Measurements from ENCODE around the gene OAS1.

OAS1 gene

GRCh38 chr12:112900298-112901145, 6.2 kb upstream of the OAS1 start:
- no peaks in the 10 kb centered on the region for H3K36me3 ChIP-seq (ENCODE audit: control insufficient read depth, insufficient read depth, low read length)
- peak; percentile 84 for TF ChIP-seq CTCF (IDR thresholded peaks at IDR 0.05; ENCODE audit: insufficient read depth, low read length, poor library complexity, severe bottlenecking)
- peak; percentile 29 for DNase-seq (ENCODE audit: extremely low read depth, insufficient read length)
- no peak overlapping the region for H3K4me3 ChIP-seq (replicated peaks; ENCODE audit: low read depth, low read length)
- H3K27me3 ChIP-seq (replicated peaks; ENCODE audit: control insufficient read depth, insufficient read depth, low read length) = no peaks in the 10 kb centered on the region; the same call in 1 of the 2 replicates

GRCh38 chr12:112901271-112901670, 5.5 kb upstream of the OAS1 start:
- no peak overlapping the region for H3K4me3 ChIP-seq (replicated peaks; ENCODE audit: low read depth, low read length)
- H3K36me3 ChIP-seq (ENCODE audit: control insufficient read depth, insufficient read depth, low read length) = no peaks in the 10 kb centered on the region
- no peak for TF ChIP-seq CTCF (IDR thresholded peaks at IDR 0.05; ENCODE audit: insufficient read depth, low read length, poor library complexity, severe bottlenecking)
- DNase-seq (ENCODE audit: extremely low read depth, insufficient read length) = no peak
- no peaks in the 10 kb centered on the region; the same call in 1 of the 2 replicates for H3K27me3 ChIP-seq (replicated peaks; ENCODE audit: control insufficient read depth, insufficient read depth, low read length)

- no peaks in the 10 kb centered on the region for H3K27me3 ChIP-seq (replicated peaks; ENCODE audit: control insufficient read depth, insufficient read depth, low read length)
- no peak for DNase-seq (ENCODE audit: extremely low read depth, insufficient read length)
- H3K4me3 ChIP-seq (replicated peaks; ENCODE audit: low read depth, low read length) = no peak overlapping the region
- H3K36me3 ChIP-seq (ENCODE audit: control insufficient read depth, insufficient read depth, low read length) = peaks cover 8% of the 10 kb centered on the region
- no peak for TF ChIP-seq CTCF (IDR thresholded peaks at IDR 0.05; ENCODE audit: insufficient read depth, low read length, poor library complexity, severe bottlenecking)
These were observed 2.2 kb upstream of the OAS1 start for GRCh38 chr12:112904571-112904970.

- no peak for DNase-seq (ENCODE audit: extremely low read depth, insufficient read length)
- no peaks in the 10 kb centered on the region for H3K27me3 ChIP-seq (replicated peaks; ENCODE audit: control insufficient read depth, insufficient read depth, low read length)
- H3K36me3 ChIP-seq (ENCODE audit: control insufficient read depth, insufficient read depth, low read length) = peaks cover 8% of the 10 kb centered on the region
- no peak for TF ChIP-seq CTCF (IDR thresholded peaks at IDR 0.05; ENCODE audit: insufficient read depth, low read length, poor library complexity, severe bottlenecking)
- no peak overlapping the region for H3K4me3 ChIP-seq (replicated peaks; ENCODE audit: low read depth, low read length)
These were observed 1.2 kb upstream of the OAS1 start for GRCh38 chr12:112905451-112906089.

GRCh38 chr12:112907415-112908157, 824 bp downstream of the OAS1 start:
- H3K27me3 ChIP-seq (replicated peaks; ENCODE audit: control insufficient read depth, insufficient read depth, low read length) = no peaks in the 10 kb centered on the region
- peak; percentile 50 for DNase-seq (ENCODE audit: extremely low read depth, insufficient read length)
- peaks cover 16% of the 10 kb centered on the region for H3K36me3 ChIP-seq (ENCODE audit: control insufficient read depth, insufficient read depth, low read length)
- no peak for TF ChIP-seq CTCF (IDR thresholded peaks at IDR 0.05; ENCODE audit: insufficient read depth, low read length, poor library complexity, severe bottlenecking)
- H3K4me3 ChIP-seq (replicated peaks; ENCODE audit: low read depth, low read length) = peak overlapping the region; percentile 76
